ENCODE results near the gene OR2S2. TPM values are rescaled to one million over a fixed set of nuclear protein-coding genes. Genes with fewer than 3 reads are reported as not detected.
"Not testable (repeated sequence)": the region's sequence is repeated elsewhere in the genome, so short reads cannot be mapped to it uniquely, and the experiment has no call there.

OR2S2 gene, protein sequence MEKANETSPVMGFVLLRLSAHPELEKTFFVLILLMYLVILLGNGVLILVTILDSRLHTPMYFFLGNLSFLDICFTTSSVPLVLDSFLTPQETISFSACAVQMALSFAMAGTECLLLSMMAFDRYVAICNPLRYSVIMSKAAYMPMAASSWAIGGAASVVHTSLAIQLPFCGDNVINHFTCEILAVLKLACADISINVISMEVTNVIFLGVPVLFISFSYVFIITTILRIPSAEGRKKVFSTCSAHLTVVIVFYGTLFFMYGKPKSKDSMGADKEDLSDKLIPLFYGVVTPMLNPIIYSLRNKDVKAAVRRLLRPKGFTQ
- total RNA-seq = not detected in 3 replicates

DNA sequence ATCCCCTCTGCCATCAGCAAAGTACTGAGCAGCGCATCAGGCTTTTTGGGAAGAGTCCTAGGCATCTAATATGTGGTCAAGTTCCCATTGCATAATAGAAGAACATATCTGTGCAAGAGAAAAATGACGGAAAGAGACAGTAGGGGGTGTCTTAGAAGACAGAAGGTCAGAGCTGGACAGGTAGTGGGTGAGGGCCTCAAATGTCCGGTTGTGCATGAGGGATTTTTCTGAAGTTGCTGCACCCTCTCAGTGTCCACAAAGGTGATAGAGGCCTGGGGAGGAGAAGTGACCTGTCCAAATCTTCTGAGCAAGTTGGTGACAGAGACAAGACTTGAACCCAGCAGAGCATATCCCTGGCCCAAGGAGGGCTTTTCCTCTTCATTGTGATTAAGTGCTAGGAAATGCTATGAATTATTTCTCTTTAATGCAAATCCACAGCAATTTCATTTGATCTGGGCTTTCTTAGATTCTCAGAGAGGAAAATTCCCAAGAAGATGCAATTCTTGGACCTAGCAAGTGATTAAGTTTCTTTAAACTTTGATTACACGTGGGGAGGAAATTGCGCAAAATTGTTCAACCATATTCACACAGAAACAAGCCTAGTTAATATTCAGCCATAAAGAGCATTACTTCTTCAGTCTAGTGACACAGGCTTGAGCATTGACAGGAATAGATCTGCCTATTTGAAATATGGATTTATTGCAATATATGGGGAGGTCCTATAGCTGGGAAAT is at the start of gene OR2S2:
TSS of gene OR2S2 (minus strand) at position 51 of the 734 bp plus-strand sequence. CDS start 56 bp downstream, outside the sequence.
- DNase-seq (ENCODE audit: low spot score in 2 of 2, unreplicated experiment in 2 of 2) = no peak
- Mint-ChIP-seq H3K27me3 (ENCODE audit: low read depth) (peaks cover 71% of the 10 kb centered on the region), H3K4me3 (no peak within 1 kb of the TSS), H3K27ac (no peak within 1 kb of the TSS), H3K4me1 (peaks cover 4% of the 10 kb centered on the region), H3K9me3 (no peaks in the 10 kb centered on the region), H3K36me3 (no peaks in the 10 kb centered on the region)
- TF ChIP-seq, protein P1, sequence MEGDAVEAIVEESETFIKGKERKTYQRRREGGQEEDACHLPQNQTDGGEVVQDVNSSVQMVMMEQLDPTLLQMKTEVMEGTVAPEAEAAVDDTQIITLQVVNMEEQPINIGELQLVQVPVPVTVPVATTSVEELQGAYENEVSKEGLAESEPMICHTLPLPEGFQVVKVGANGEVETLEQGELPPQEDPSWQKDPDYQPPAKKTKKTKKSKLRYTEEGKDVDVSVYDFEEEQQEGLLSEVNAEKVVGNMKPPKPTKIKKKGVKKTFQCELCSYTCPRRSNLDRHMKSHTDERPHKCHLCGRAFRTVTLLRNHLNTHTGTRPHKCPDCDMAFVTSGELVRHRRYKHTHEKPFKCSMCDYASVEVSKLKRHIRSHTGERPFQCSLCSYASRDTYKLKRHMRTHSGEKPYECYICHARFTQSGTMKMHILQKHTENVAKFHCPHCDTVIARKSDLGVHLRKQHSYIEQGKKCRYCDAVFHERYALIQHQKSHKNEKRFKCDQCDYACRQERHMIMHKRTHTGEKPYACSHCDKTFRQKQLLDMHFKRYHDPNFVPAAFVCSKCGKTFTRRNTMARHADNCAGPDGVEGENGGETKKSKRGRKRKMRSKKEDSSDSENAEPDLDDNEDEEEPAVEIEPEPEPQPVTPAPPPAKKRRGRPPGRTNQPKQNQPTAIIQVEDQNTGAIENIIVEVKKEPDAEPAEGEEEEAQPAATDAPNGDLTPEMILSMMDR (IDR thresholded peaks at IDR 0.05; ENCODE audit: unreplicated experiment) = no peak

DNA sequence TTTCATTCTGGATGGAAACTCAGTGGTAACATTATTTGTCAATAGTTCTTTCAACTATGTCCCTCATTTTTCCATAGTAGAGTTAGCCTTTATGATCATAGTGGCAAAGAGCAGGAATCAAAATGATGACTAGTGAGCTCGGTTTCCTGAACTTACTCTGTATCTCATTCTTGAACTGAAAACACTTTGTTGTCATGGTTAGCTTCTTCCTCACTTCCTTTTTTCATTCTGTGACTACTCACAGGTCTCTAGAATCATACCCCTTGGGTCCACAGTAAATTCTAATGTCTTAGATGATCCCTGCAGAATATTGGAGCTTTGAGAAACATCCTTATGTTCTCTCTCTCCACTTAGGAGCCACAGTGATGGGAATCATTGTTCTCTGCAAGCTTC is 49.4 kb upstream of the OR2S2 start:
- TF ChIP-seq, protein P1 (IDR thresholded peaks at IDR 0.05; ENCODE audit: unreplicated experiment) = no peak
- no peaks in the 10 kb centered on the region for H3K4me1 Mint-ChIP-seq
- H3K27ac Mint-ChIP-seq = no peak overlapping the region
- no peak overlapping the region for H3K4me3 Mint-ChIP-seq
- H3K36me3 Mint-ChIP-seq = no peaks in the 10 kb centered on the region
- no peak for DNase-seq (ENCODE audit: low spot score in 2 of 2, unreplicated experiment in 2 of 2)
- peaks cover 87% of the 10 kb centered on the region for H3K27me3 Mint-ChIP-seq (ENCODE audit: low read depth)
- H3K9me3 Mint-ChIP-seq = peaks cover 10% of the 10 kb centered on the region

DNA sequence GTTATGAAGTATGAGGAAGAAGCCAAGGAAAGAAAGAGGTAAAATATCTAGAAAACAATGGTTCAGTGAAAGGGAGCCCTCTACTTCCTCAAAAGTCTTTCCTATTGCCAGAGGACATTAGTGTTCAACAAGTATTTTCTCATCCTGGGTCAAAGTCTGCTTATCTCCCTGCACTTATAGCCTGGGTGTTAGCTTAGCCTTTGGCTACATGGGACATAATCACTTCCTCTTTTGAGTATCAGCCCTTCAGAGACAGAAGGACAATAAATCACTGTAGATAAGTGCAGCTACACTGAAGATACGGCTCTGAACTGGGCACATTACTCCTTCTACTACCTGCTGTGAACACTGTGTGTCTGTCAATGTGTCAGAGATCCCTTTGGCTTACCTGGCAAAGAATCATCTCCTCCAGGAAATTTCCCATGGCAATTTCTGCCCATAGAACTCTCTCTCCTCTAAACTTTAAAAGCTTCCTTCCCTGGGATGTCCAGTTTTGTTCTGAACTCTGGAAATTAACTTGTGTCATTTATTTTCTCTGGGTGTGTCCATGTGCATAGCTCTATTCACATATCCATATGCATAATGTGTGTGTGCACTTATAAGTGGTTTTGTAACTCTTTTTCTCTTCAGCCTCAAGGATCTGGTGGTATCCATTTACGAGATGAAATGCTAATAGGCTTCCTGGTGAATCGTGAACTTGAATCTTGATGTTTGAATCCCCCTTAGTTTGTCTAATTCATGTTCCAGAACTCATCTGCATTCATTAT is 48.8 kb upstream of the OR2S2 start:
- TF ChIP-seq, protein P1 (IDR thresholded peaks at IDR 0.05; ENCODE audit: unreplicated experiment) = no peak
- H3K27ac Mint-ChIP-seq = no peak overlapping the region
- no peak overlapping the region for H3K4me3 Mint-ChIP-seq
- H3K9me3 Mint-ChIP-seq = peaks cover 10% of the 10 kb centered on the region
- H3K27me3 Mint-ChIP-seq (ENCODE audit: low read depth) = peaks cover 86% of the 10 kb centered on the region
- H3K4me1 Mint-ChIP-seq = no peaks in the 10 kb centered on the region
- no peak for DNase-seq (ENCODE audit: low spot score in 2 of 2, unreplicated experiment in 2 of 2)
- no peaks in the 10 kb centered on the region for H3K36me3 Mint-ChIP-seq

DNA sequence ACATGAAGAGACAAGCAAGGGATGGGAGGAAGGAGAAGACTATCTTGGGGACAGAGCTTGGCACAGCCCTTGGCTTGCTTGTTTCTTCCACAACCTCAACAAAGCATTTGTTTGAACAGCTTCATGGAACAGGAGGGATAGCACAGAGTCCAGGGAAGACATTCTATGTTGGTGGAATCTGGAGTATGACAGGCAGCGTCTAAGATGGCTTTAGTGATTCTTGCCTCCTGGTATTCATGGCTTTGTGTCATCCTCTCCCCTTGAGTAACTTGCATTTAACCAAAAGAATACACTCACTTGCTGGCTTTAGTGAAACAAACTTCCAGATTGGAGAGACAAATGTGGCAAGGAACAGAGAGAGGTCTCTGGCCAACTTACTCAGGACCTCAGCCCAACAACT is 47.9 kb upstream of the OR2S2 start:
- peaks cover 82% of the 10 kb centered on the region for H3K27me3 Mint-ChIP-seq (ENCODE audit: low read depth)
- no peaks in the 10 kb centered on the region for H3K36me3 Mint-ChIP-seq

DNA sequence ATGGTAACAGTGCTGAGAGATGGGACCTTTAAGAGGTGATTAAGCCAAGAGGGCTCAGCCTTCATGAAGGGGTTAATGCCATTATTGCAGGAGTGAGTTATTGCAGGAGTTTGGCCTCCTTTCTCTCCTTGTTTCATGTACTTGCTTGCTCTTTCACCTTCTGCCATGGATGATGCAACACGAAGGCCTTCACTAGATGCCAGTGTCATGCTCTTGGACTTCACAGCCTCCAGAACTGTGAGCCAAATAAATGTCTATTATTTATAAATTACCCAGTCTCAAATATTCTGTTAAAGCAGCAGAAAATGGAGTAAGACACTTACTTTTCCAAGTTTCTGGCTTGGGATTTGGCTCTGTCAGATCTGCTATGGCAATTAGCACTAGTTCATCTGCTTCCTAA is 40.4 kb upstream of the OR2S2 start:
- H3K27ac Mint-ChIP-seq = no peak overlapping the region
- H3K36me3 Mint-ChIP-seq = no peaks in the 10 kb centered on the region
- no peak for DNase-seq (ENCODE audit: low spot score in 2 of 2, unreplicated experiment in 2 of 2)
- TF ChIP-seq, protein P1 (IDR thresholded peaks at IDR 0.05; ENCODE audit: unreplicated experiment) = no peak
- H3K4me3 Mint-ChIP-seq = no peak overlapping the region
- peaks cover 50% of the 10 kb centered on the region for H3K27me3 Mint-ChIP-seq (ENCODE audit: low read depth)
- peaks cover 12% of the 10 kb centered on the region for H3K9me3 Mint-ChIP-seq
- no peaks in the 10 kb centered on the region for H3K4me1 Mint-ChIP-seq

More for the DNA sequence above, 47.9 kb upstream of the OR2S2 start:
- no peak for DNase-seq (ENCODE audit: low spot score in 2 of 2, unreplicated experiment in 2 of 2)
- TF ChIP-seq, protein P1 (IDR thresholded peaks at IDR 0.05; ENCODE audit: unreplicated experiment) = no peak
- no peak overlapping the region for H3K27ac Mint-ChIP-seq
- H3K9me3 Mint-ChIP-seq = peaks cover 10% of the 10 kb centered on the region
- no peaks in the 10 kb centered on the region for H3K4me1 Mint-ChIP-seq
- H3K4me3 Mint-ChIP-seq = no peak overlapping the region

DNA sequence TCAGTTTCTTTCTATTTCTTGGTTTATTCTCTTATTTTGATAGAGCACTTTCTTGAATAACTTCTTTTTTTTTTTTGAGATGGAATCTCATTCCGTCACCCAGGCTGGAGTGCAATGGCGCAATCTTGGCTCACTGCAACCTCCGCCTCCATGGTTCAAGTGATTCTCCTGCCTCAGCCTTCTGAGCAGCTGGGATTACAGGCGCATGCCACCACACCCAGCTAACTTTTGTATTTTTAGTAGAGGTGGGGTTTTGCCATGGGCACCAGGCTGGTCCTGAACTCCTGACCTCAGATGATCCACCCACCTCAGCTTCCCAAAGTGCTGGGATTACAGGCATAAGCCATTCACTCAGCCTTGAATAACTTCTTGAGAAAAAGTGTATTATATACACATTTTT is 39.1 kb upstream of the OR2S2 start:
- Mint-ChIP-seq H3K9me3 (peaks cover 12% of the 10 kb centered on the region), H3K27me3 (ENCODE audit: low read depth) (peaks cover 49% of the 10 kb centered on the region)
- H3K4me3 Mint-ChIP-seq; DNase-seq (ENCODE audit: low spot score in 2 of 2, unreplicated experiment in 2 of 2); H3K36me3 Mint-ChIP-seq; H3K27ac Mint-ChIP-seq; H3K4me1 Mint-ChIP-seq: not testable (repeated sequence)

Data from mesothelial cell of epicardium (in vitro differentiated cells).